ENCODE data around the gene HDAC11.

DNA sequence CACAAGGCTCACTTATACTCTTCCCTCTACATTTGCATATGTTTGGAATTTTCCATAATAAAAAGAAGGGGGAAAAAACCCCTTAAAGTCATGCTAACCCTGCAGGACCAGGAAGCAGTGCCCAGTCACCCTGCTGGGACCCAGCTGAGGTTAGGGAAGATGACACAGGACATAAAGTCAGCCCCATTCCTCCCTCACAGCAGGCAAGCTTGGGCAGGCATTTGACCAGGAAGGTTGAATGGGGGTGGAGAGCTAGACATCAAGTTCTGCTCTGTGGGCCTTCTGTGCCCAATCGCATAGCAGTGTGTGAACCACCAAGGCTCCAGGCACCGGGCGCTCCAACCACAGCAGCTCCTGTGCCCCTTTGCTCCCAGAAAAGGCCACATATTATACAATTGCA lies 7.1 kb upstream of the HDAC11 start:
- TF ChIP-seq, protein P1, sequence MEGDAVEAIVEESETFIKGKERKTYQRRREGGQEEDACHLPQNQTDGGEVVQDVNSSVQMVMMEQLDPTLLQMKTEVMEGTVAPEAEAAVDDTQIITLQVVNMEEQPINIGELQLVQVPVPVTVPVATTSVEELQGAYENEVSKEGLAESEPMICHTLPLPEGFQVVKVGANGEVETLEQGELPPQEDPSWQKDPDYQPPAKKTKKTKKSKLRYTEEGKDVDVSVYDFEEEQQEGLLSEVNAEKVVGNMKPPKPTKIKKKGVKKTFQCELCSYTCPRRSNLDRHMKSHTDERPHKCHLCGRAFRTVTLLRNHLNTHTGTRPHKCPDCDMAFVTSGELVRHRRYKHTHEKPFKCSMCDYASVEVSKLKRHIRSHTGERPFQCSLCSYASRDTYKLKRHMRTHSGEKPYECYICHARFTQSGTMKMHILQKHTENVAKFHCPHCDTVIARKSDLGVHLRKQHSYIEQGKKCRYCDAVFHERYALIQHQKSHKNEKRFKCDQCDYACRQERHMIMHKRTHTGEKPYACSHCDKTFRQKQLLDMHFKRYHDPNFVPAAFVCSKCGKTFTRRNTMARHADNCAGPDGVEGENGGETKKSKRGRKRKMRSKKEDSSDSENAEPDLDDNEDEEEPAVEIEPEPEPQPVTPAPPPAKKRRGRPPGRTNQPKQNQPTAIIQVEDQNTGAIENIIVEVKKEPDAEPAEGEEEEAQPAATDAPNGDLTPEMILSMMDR (IDR thresholded peaks at IDR 0.05) = no peak
- no peak for TF ChIP-seq POLR2A (IDR thresholded peaks at IDR 0.05)

Measured in upper lobe of left lung (tissue), 4 donors.